GM23338 (cell line): ENCODE measurements around the gene GP9. TPM values are rescaled to one million over a fixed set of nuclear protein-coding genes. Genes with fewer than 3 reads are reported as not detected.

ENCODE experiments used
- ATAC-seq: fragments of 200-7000 bp; cut with Tn5 transposase; 3 replicates; pipeline ENCODE4 v1.9.1; 2020
- DNase-seq: peaks from one replicate; pipeline ENCODE4 v3.0.0-alpha.2; 2015; ENCODE audit warnings: low spot score
- H2AFZ ChIP-seq: fragments of 200-600 bp; sonication (generic); 2 replicates; pipeline ENCODE4 v1.8.0; 2016; ENCODE audit warnings: antibody characterized with exemption, mild to moderate bottlenecking, moderate library complexity
- H3F3A ChIP-seq: fragments of 200-600 bp; sonication (generic); replicated peaks from 2 replicates; pipeline ENCODE4 v1.8.0; 2017; ENCODE audit warnings: antibody characterized with exemption, mixed run types, low read depth
- H3K27ac ChIP-seq: fragments of 200-600 bp; sonication (generic); 2 replicates; pipeline ENCODE4 v1.6.1; 2016; ENCODE audit warnings: low read depth
- H3K27me3 ChIP-seq: fragments of 200-600 bp; sonication (generic); 2 replicates; pipeline ENCODE4 v1.8.0; 2016; ENCODE audit warnings: mild to moderate bottlenecking, mixed run types, moderate library complexity; ENCODE audit not compliant: insufficient read depth
- H3K36me3 ChIP-seq: fragments of 200-600 bp; sonication (generic); 2 replicates; pipeline ENCODE4 v1.8.0; 2016; ENCODE audit warnings: mild to moderate bottlenecking; ENCODE audit not compliant: insufficient read depth
- H3K4me1 ChIP-seq: fragments of 200-600 bp; sonication (generic); 2 replicates; pipeline ENCODE4 v1.8.0; 2016; ENCODE audit warnings: mild to moderate bottlenecking, moderate library complexity; ENCODE audit not compliant: insufficient read depth
- H3K4me2 ChIP-seq: fragments of 200-600 bp; sonication (generic); 2 replicates; pipeline ENCODE4 v1.7.1; 2017; ENCODE audit warnings: mixed run types
- H3K4me3 ChIP-seq: fragments of 200-600 bp; sonication (generic); 2 replicates; pipeline ENCODE4 v1.6.1; 2016; ENCODE audit warnings: mixed run types
- H3K79me2 ChIP-seq: fragments of 200-600 bp; sonication (generic); replicated peaks from 2 replicates; pipeline ENCODE4 v1.8.0; 2017; ENCODE audit warnings: mild to moderate bottlenecking; ENCODE audit not compliant: insufficient read depth
- H3K9me2 ChIP-seq: fragments of 200-600 bp; sonication (generic); 2 replicates; pipeline ENCODE4 v1.8.0; 2017; ENCODE audit not compliant: insufficient read depth
- H4K20me1 ChIP-seq: fragments of 200-600 bp; sonication (generic); replicated peaks from 2 replicates; pipeline ENCODE4 v1.8.0; 2017; ENCODE audit warnings: mild to moderate bottlenecking; ENCODE audit not compliant: insufficient read depth
- H3K27ac Mint-ChIP-seq: 2 replicates; pipeline ENCODE4 v1.8.0; 2020; ENCODE audit warnings: inconsistent platforms, mild to moderate bottlenecking, moderate library complexity, mixed read lengths
- H3K27me3 Mint-ChIP-seq: 3 replicates; pipeline ENCODE4 v1.8.0; 2022; ENCODE audit warnings: low read depth, mild to moderate bottlenecking, moderate library complexity, mixed read lengths, inconsistent platforms; ENCODE audit not compliant: insufficient read depth, poor library complexity
- H3K36me3 Mint-ChIP-seq: 3 replicates; pipeline ENCODE4 v1.8.0; 2021; ENCODE audit warnings: low read depth, mild to moderate bottlenecking, inconsistent platforms, moderate library complexity, mixed read lengths
- H3K4me1 Mint-ChIP-seq: 3 replicates; pipeline ENCODE4 v1.8.0; 2020; ENCODE audit warnings: mild to moderate bottlenecking, inconsistent platforms, mixed read lengths
- H3K4me3 Mint-ChIP-seq: 3 replicates; pipeline ENCODE4 v1.8.0; 2021; ENCODE audit warnings: moderate library complexity, mild to moderate bottlenecking, inconsistent platforms, mixed read lengths
- H3K9me3 Mint-ChIP-seq: 3 replicates; pipeline ENCODE4 v1.8.0; 2020; ENCODE audit warnings: moderate library complexity, mild to moderate bottlenecking, inconsistent platforms, mixed read lengths
- CREB1 ChIP-seq: fragments of 250-450 bp; sonication (Bioruptor Pico); IDR thresholded peaks from 2 replicates; pipeline ENCODE4 v1.5.0; 2020; ENCODE audit warnings: low read depth, mild to moderate bottlenecking, moderate library complexity
- ETS1 ChIP-seq: IDR thresholded peaks from 2 replicates; pipeline ENCODE4 v1.6.1; 2016; ENCODE audit warnings: antibody characterized with exemption
- EZH2 ChIP-seq: fragments of 200-600 bp; sonication (generic); IDR thresholded peaks from one replicate; pipeline ENCODE4 v1.8.0; 2017; ENCODE audit warnings: antibody characterized with exemption, mild to moderate bottlenecking, low read depth; ENCODE audit not compliant: unreplicated experiment
- EZH2phosphoT487 ChIP-seq: fragments of 200-600 bp; sonication (generic); IDR thresholded peaks from one replicate; pipeline ENCODE4 v1.8.1; 2018; ENCODE audit warnings: antibody characterized with exemption; ENCODE audit not compliant: unreplicated experiment
- JUNB ChIP-seq: IDR thresholded peaks from one replicate; pipeline ENCODE4 v1.6.1; 2016; ENCODE audit warnings: antibody characterized with exemption; ENCODE audit not compliant: unreplicated experiment
- NANOG ChIP-seq: IDR thresholded peaks from 2 replicates; pipeline ENCODE4 v1.6.1; 2016; ENCODE audit warnings: antibody characterized with exemption, borderline replicate concordance
- POLR2AphosphoS5 ChIP-seq: IDR thresholded peaks from 2 replicates; pipeline ENCODE4 v1.6.1; 2016; ENCODE audit warnings: antibody characterized with exemption, low read depth
- REST ChIP-seq: IDR thresholded peaks from one replicate; pipeline ENCODE4 v1.6.1; 2018; ENCODE audit warnings: antibody characterized with exemption; ENCODE audit not compliant: unreplicated experiment
- STAT1 ChIP-seq: IDR thresholded peaks from one replicate; pipeline ENCODE4 v1.6.1; 2016; ENCODE audit warnings: antibody characterized with exemption; ENCODE audit not compliant: unreplicated experiment
- ZNF114 ChIP-seq: fragments of 250-450 bp; sonication (Bioruptor Pico); IDR thresholded peaks from 2 replicates; pipeline ENCODE4 v1.5.0; 2020; ENCODE audit warnings: mild to moderate bottlenecking, moderate library complexity
- ZNF331 ChIP-seq: fragments of 250-450 bp; sonication (Bioruptor Pico); IDR thresholded peaks from 2 replicates; pipeline ENCODE4 v1.5.0; 2020; ENCODE audit warnings: low read depth, mild to moderate bottlenecking, moderate library complexity
- polyA plus RNA-seq: library from polyadenylated mRNA; unstranded; fragments of >200 nt; fragmentation: Nextera tagmentation; extraction: Ambion mirVana; gene quantifications from 2 replicates; pipeline ENCODE4 v1.2.1, GENCODE V29; 2016
- total RNA-seq: library from RNA; depleted of rRNA; stranded (reverse); fragments of >200 nt; shearing (Covaris generic); gene quantifications from 2 replicates; pipeline ENCODE4 v1.2.3, GENCODE V29; 2014
- TF ChIP-seq, protein P1 (sequence below), 2 experiments: fragments of 200-600 bp in 1 of 2; sonication (generic) in 1 of 2; conservative IDR thresholded peaks; 2 replicates each; pipeline versions ENCODE4 v1.5.1 to v1.6.1; 2016 to 2017; ENCODE audit warnings: antibody characterized with exemption in 2 of 2, low read depth in 2 of 2, mild to moderate bottlenecking in 2 of 2, moderate library complexity in 1 of 2

The GP9 gene
- total and polyA plus RNA-seq, 2 experiments from 2014 or later: not detected

GRCh38 chr3:129025108-129025507, 35.5 kb upstream of the GP9 start (continued):
- TF ChIP-seq, protein P1, sequence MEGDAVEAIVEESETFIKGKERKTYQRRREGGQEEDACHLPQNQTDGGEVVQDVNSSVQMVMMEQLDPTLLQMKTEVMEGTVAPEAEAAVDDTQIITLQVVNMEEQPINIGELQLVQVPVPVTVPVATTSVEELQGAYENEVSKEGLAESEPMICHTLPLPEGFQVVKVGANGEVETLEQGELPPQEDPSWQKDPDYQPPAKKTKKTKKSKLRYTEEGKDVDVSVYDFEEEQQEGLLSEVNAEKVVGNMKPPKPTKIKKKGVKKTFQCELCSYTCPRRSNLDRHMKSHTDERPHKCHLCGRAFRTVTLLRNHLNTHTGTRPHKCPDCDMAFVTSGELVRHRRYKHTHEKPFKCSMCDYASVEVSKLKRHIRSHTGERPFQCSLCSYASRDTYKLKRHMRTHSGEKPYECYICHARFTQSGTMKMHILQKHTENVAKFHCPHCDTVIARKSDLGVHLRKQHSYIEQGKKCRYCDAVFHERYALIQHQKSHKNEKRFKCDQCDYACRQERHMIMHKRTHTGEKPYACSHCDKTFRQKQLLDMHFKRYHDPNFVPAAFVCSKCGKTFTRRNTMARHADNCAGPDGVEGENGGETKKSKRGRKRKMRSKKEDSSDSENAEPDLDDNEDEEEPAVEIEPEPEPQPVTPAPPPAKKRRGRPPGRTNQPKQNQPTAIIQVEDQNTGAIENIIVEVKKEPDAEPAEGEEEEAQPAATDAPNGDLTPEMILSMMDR (conservative IDR thresholded peaks at IDR 0.05; ENCODE audit: low read depth in 2 of 2): no peak
- TF ChIP-seq NANOG (no peak), EZH2 (no peak), CREB1 (CRISPR knock-in tag) (no peak), STAT1 (no peak), ZNF114 (CRISPR knock-in tag) (no peak), EZH2phosphoT487 (no peak)

GRCh38 chr3:129025691-129026435, 34.7 kb upstream of the GP9 start:
- Mint-ChIP-seq H3K4me3 (no peak overlapping the region), H3K9me3 (peaks cover 10% of the 10 kb centered on the region; the same call in 2 of the 3 replicates), H3K4me1 (peaks cover 3% of the 10 kb centered on the region; the same call in 1 of the 3 replicates), H3K27me3 (peaks cover 30% of the 10 kb centered on the region), H3K36me3 (no peaks in the 10 kb centered on the region), H3K27ac (no peak overlapping the region)
- Histone ChIP-seq H3K27me3 (peaks cover 26% of the 10 kb centered on the region), H3K4me2 (no peak overlapping the region), H3K36me3 (no peaks in the 10 kb centered on the region), H3F3A (no peaks in the 10 kb centered on the region), H3K4me1 (no peaks in the 10 kb centered on the region), H4K20me1 (no peaks in the 10 kb centered on the region), H3K9me2 (no peaks in the 10 kb centered on the region), H3K27ac (no peak overlapping the region), H3K4me3 (no peak overlapping the region), H3K79me2 (no peaks in the 10 kb centered on the region), H2AFZ (no peak overlapping the region)
- DNase-seq (no peak), ATAC-seq (no peak)
- TF ChIP-seq STAT1 (no peak), NANOG (no peak), ETS1 (no peak), JUNB (no peak), REST (no peak), CREB1 (CRISPR knock-in tag) (no peak), ZNF331 (CRISPR knock-in tag) (no peak), EZH2phosphoT487 (no peak), POLR2AphosphoS5 (no peak), ZNF114 (CRISPR knock-in tag) (no peak)
- TF ChIP-seq, protein P1 (conservative IDR thresholded peaks at IDR 0.05; ENCODE audit: low read depth in 2 of 2): no peak
